ENCODE data around the gene PRORP.

GRCh38 chr14:35138585-35138984 lies 16.2 kb downstream of the PRORP start:
- TF ChIP-seq JUN (CRISPR knock-in tag; IDR thresholded peaks at IDR 0.05) (no peak), E2F5 (CRISPR knock-in tag; IDR thresholded peaks at IDR 0.05) (no peak), PREB (CRISPR knock-in tag; IDR thresholded peaks at IDR 0.05; ENCODE audit: borderline replicate concordance) (no peak), CTCF (IDR thresholded peaks at IDR 0.05) (no peak), PRDM15 (CRISPR knock-in tag; IDR thresholded peaks at IDR 0.05) (no peak)
- TF ChIP-seq, protein P1, sequence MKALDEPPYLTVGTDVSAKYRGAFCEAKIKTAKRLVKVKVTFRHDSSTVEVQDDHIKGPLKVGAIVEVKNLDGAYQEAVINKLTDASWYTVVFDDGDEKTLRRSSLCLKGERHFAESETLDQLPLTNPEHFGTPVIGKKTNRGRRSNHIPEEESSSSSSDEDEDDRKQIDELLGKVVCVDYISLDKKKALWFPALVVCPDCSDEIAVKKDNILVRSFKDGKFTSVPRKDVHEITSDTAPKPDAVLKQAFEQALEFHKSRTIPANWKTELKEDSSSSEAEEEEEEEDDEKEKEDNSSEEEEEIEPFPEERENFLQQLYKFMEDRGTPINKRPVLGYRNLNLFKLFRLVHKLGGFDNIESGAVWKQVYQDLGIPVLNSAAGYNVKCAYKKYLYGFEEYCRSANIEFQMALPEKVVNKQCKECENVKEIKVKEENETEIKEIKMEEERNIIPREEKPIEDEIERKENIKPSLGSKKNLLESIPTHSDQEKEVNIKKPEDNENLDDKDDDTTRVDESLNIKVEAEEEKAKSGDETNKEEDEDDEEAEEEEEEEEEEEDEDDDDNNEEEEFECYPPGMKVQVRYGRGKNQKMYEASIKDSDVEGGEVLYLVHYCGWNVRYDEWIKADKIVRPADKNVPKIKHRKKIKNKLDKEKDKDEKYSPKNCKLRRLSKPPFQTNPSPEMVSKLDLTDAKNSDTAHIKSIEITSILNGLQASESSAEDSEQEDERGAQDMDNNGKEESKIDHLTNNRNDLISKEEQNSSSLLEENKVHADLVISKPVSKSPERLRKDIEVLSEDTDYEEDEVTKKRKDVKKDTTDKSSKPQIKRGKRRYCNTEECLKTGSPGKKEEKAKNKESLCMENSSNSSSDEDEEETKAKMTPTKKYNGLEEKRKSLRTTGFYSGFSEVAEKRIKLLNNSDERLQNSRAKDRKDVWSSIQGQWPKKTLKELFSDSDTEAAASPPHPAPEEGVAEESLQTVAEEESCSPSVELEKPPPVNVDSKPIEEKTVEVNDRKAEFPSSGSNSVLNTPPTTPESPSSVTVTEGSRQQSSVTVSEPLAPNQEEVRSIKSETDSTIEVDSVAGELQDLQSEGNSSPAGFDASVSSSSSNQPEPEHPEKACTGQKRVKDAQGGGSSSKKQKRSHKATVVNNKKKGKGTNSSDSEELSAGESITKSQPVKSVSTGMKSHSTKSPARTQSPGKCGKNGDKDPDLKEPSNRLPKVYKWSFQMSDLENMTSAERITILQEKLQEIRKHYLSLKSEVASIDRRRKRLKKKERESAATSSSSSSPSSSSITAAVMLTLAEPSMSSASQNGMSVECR (CRISPR knock-in tag; IDR thresholded peaks at IDR 0.05; ENCODE audit: borderline replicate concordance) = no peak

Measured in WTC11 (cell line).